GM20000 (cell line): ENCODE measurements around the gene DZIP1L.
"Not testable (repeated sequence)": the region's sequence is repeated elsewhere in the genome, so short reads cannot be mapped to it uniquely, and the experiment has no call there.

Experiments
- DNase-seq: peaks from one replicate; pipeline ENCODE4 v3.0.0; 2012; ENCODE audit warnings: low spot score
- CTCF ChIP-seq: IDR thresholded peaks from 2 replicates; pipeline ENCODE4 v1.5.1; 2012; ENCODE audit warnings: mild to moderate bottlenecking, control low read depth; ENCODE audit errors: extremely low read depth, missing control alignments

Gene DZIP1L

GRCh38 chr3:138092023-138092422 lies 23.4 kb downstream of the DZIP1L start:
- DNase-seq = no peak
- TF ChIP-seq CTCF = no peak

GRCh38 chr3:138089091-138089490 lies 26.3 kb downstream of the DZIP1L start:
- DNase-seq = no peak
- TF ChIP-seq CTCF = no peak

GRCh38 chr3:138085745-138086144 lies 29.7 kb downstream of the DZIP1L start:
- not testable (repeated sequence) for DNase-seq

DNA sequence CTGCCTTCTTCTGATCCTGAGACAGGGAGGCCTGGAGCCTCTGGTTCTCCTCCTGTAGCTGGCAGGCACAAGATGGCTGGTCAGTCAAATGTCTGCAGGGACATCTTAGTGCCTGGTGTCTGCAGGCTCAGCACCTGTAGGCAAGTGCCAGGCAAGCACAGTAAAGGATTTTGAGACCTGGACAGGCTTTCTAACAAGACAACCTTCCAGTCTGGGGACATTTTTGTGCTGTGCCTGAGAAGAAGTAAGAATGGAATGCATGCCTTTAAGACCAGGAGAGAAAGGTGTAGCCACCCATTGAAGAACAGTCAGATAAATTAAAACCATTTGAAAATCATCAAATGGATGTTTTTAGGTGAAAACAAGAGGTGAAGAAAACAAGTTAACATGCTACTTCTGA lies 31.2 kb downstream of the DZIP1L start:
- no peak for DNase-seq
- no peak for TF ChIP-seq CTCF

GRCh38 chr3:138082992-138083386 lies 32.4 kb downstream of the DZIP1L start:
- no peak for DNase-seq
- TF ChIP-seq CTCF = no peak

DNA sequence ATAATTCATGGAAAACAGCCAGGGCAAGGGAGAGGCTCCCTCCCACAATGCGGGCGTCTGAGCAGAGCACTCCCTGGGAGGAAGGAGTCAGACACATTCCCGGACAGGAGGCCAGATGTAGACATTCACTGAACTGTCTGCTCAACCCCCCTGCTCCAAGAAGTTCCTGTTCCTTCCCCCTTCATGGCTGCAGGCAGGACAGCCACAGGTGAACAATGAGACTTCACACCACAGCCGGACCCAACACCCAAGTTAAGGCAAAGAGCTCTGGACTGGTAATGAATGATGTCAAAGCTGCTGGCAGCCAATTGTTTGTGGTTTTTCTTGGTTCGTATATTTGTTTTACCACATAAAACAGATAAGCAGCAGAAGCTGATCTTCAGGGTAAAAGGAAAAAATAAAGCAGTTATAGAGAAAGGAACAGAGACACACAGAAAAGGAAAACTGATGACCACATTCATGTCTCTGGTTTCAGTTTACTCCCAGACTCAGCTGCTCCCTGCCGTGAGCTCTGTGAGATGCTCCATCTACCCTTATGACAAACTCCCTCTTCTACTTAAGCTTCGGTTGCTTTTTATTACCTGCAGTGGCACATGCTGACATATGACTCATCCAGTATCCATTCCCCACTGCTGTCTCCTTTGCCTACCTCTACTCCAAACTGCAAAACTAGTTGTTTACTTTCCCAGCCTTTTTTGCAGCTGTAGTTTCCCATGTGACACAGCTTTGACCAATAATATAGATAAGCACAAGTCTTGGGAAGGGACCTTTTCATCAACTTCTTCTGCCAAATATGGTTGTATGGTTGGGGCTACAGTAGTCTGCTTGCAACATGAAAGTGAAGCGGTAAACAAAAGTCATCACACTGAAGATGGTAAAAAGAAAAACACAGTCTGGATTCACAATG lies 33.1 kb downstream of the DZIP1L start:
- DNase-seq = no peak
- TF ChIP-seq CTCF = no peak

DNA sequence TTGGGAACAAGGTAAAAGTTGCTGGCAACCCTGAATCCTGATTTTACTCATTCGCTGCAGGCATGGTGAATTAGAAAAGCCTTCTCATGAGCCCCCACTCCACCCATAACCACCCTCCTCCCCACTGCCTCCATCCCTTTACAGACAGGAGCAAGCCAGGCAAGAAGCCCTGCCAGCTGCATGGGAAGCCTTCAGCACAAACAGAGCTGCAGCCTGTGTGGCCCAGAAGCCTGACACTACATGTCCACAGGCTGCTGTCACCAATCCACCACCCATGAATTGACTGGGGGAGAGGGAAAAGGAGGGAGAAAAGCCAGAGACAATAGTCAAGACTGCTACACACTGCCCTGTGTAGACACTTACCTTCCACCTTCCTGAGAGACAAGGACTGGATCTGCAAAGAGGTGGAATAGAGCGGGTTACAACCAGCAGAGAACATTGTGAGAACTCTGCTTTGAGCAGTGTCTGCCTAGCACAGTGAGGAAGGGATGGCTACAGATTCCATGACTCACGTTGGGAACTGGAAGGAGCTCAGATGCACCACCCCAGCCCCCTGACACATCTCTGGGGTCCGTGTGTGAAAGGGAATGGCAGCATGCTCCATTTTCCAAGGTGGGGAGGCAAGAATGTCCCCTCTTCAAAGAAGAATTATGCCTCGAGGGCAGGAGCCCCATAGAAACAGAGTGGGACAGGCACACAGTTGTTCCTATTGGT lies 33.9 kb downstream of the DZIP1L start:
- no peak for TF ChIP-seq CTCF
- DNase-seq = no peak
